Mammary epithelial cell (primary cell): ENCODE results near the gene KDM4B.

Experiments
- CTCF ChIP-seq, 2 donors: IDR thresholded peaks in 1 of 2; conservative IDR thresholded peaks in 1 of 2; 2 replicates each; pipeline ENCODE4 v1.5.1; 2011 to 2012; ENCODE audit warnings: inconsistent platforms in 2 of 2, low read length in 2 of 2, mild to moderate bottlenecking in 2 of 2, control low read depth in 1 of 2, low read depth in 1 of 2; ENCODE audit not compliant: insufficient read depth in 1 of 2; ENCODE audit errors: extremely low read depth in 1 of 2
- EZH2 ChIP-seq: IDR thresholded peaks from 2 replicates; pipeline ENCODE4 v1.6.1; 2012; ENCODE audit warnings: low read length, inconsistent platforms, borderline replicate concordance

- TF ChIP-seq CTCF (conservative IDR thresholded peaks at IDR 0.05 in 1 of 2, IDR thresholded peaks at IDR 0.05 in 1 of 2; ENCODE audit: extremely low read depth in 1 of 2, insufficient read depth in 1 of 2, low read depth in 1 of 2, low read length in 2 of 2) (no peak), EZH2 (no peak)
These were observed 37.9 kb downstream of the KDM4B start for GRCh38 chr19:5006821-5007220.
